HG03521 (cell line): ENCODE data around the gene REG4.
"Not testable (repeated sequence)": the region's sequence is repeated elsewhere in the genome, so short reads cannot be mapped to it uniquely, and the experiment has no call there.

Experiments used
- ATAC-seq: cut with Tn5 transposase; IDR thresholded peaks from one replicate; pipeline ENCODE4 v1.9.1; 2021; ENCODE audit warnings: mild to moderate bottlenecking, moderate library complexity; ENCODE audit not compliant: unreplicated experiment

The REG4 gene

GRCh38 chr1:119808491-119808890 is 2.8 kb downstream of the REG4 start:
- ATAC-seq: no peak

- no peak for ATAC-seq
Measured at GRCh38 chr1:119806489-119806888, 4.8 kb downstream of the REG4 start.

GRCh38 chr1:119805746-119806145 is 5.5 kb downstream of the REG4 start:
- ATAC-seq: no peak

GRCh38 chr1:119805247-119805646 is 6.0 kb downstream of the REG4 start:
- ATAC-seq: no peak

GRCh38 chr1:119799599-119800177 is 11.6 kb downstream of the REG4 start:
- no peak for ATAC-seq

GRCh38 chr1:119799003-119799402 is 12.3 kb downstream of the REG4 start:
- no peak for ATAC-seq

- ATAC-seq: no peak
Measured at GRCh38 chr1:119797606-119798005, 13.7 kb downstream of the REG4 start.

- ATAC-seq: no peak
Measured at GRCh38 chr1:119797162-119797561, 14.1 kb downstream of the REG4 start.

- ATAC-seq: no peak
Measured at GRCh38 chr1:119795261-119796200, 15.7 kb downstream of the REG4 start.

GRCh38 chr1:119794876-119795240 is 16.4 kb downstream of the REG4 start:
- no peak for ATAC-seq

- ATAC-seq: no peak
Measured at GRCh38 chr1:119794230-119794875, 16.9 kb downstream of the REG4 start.

GRCh38 chr1:119791377-119791776 is 19.9 kb downstream of the REG4 start:
- ATAC-seq: no peak

GRCh38 chr1:119790451-119791198 is 20.6 kb downstream of the REG4 start:
- no peak for ATAC-seq

GRCh38 chr1:119787776-119788175 is 23.5 kb downstream of the REG4 start:
- ATAC-seq: no peak

GRCh38 chr1:119786473-119787050 is 24.7 kb downstream of the REG4 start:
- not testable (repeated sequence) for ATAC-seq

- ATAC-seq: not testable (repeated sequence)
Measured at GRCh38 chr1:119786046-119786445, 25.2 kb downstream of the REG4 start.

- no peak for ATAC-seq
Measured at GRCh38 chr1:119784191-119784781, 27.0 kb downstream of the REG4 start.

GRCh38 chr1:119783354-119784185 is 27.7 kb downstream of the REG4 start:
- no peak for ATAC-seq

GRCh38 chr1:119782631-119783325 is 28.5 kb downstream of the REG4 start:
- no peak for ATAC-seq
